HepG2 (cell line): ENCODE results near the gene DNMT3A. TPM values are rescaled to one million over a fixed set of nuclear protein-coding genes. Genes with fewer than 3 reads are reported as not detected.

Experiments
- CBX1 ChIP-seq: IDR thresholded peaks from one replicate; pipeline ENCODE4 v1.6.1; 2016; ENCODE audit warnings: antibody characterized with exemption, low read depth
- FOXO1 ChIP-seq: sonication (generic); formaldehyde crosslinking; IDR thresholded peaks from 2 replicates; pipeline ENCODE4 v1.4.0; 2020; ENCODE audit warnings: missing genetic modification reagents
- GATA4 ChIP-seq: sonication (generic); IDR thresholded peaks from 2 replicates; pipeline ENCODE4 v1.6.1; 2016; ENCODE audit warnings: antibody characterized with exemption, low read depth, borderline replicate concordance
- HNRNPL ChIP-seq: fragments of 200-400 bp; formaldehyde crosslinking; IDR thresholded peaks from 2 replicates; pipeline ENCODE4 v1.6.1; 2017; ENCODE audit warnings: mild to moderate bottlenecking, low read depth, low read length
- HNRNPUL1 ChIP-seq: fragments of 200-400 bp; formaldehyde crosslinking; IDR thresholded peaks from 2 replicates; pipeline ENCODE4 v1.6.1; 2017; ENCODE audit warnings: low read depth, mild to moderate bottlenecking, low read length, moderate library complexity
- HOXA7 ChIP-seq: sonication (generic); formaldehyde crosslinking; IDR thresholded peaks from 2 replicates; pipeline ENCODE4 v1.8.1; 2022; ENCODE audit warnings: mild to moderate bottlenecking, missing genetic modification reagents, moderate library complexity
- IKZF1 ChIP-seq: fragments of 450-650 bp; IDR thresholded peaks from 2 replicates; pipeline ENCODE4 v1.7.1; 2016
- IRF2 ChIP-seq: IDR thresholded peaks from 2 replicates; pipeline ENCODE4 v1.6.1; 2018; ENCODE audit warnings: missing genetic modification reagents, missing compliant biosample characterization
- PRMT3 ChIP-seq: sonication (generic); formaldehyde crosslinking; IDR thresholded peaks from 2 replicates; pipeline ENCODE4 v1.8.1; 2022; ENCODE audit warnings: low read depth, mild to moderate bottlenecking, moderate library complexity, missing genetic modification reagents, borderline replicate concordance
- SMARCC2 ChIP-seq: fragments of 450-650 bp; IDR thresholded peaks from 2 replicates; pipeline ENCODE4 v1.6.1; 2017; ENCODE audit warnings: antibody characterized with exemption, mild to moderate bottlenecking
- SP4 ChIP-seq: sonication (generic); formaldehyde crosslinking; IDR thresholded peaks from 2 replicates; pipeline ENCODE4 v1.8.1; 2023; ENCODE audit warnings: mild to moderate bottlenecking, missing genetic modification reagents
- SRSF9 ChIP-seq: fragments of 200-400 bp; formaldehyde crosslinking; IDR thresholded peaks from 2 replicates; pipeline ENCODE4 v1.6.1; 2018; ENCODE audit warnings: borderline replicate concordance, mild to moderate bottlenecking, low read depth, low read length; ENCODE audit not compliant: insufficient read depth, poor library complexity, severe bottlenecking
- TBX3 ChIP-seq: fragments of 450-650 bp; IDR thresholded peaks from 2 replicates; pipeline ENCODE4 v1.6.1; 2017; ENCODE audit warnings: antibody characterized with exemption, mild to moderate bottlenecking, inconsistent platforms, borderline replicate concordance
- ZBTB46 ChIP-seq: sonication (generic); formaldehyde crosslinking; IDR thresholded peaks from 2 replicates; pipeline ENCODE4 v1.4.0; 2020; ENCODE audit warnings: mild to moderate bottlenecking, missing genetic modification reagents, borderline replicate concordance
- ZMYM2 ChIP-seq: sonication (generic); formaldehyde crosslinking; IDR thresholded peaks from 2 replicates; pipeline ENCODE4 v1.8.0; 2022; ENCODE audit warnings: mild to moderate bottlenecking, missing genetic modification reagents
- ZNF12 ChIP-seq: sonication (generic); formaldehyde crosslinking; IDR thresholded peaks from 2 replicates; pipeline ENCODE4 v1.5.0; 2020; ENCODE audit warnings: missing genetic modification reagents
- ZNF138 ChIP-seq: sonication (generic); formaldehyde crosslinking; IDR thresholded peaks from 2 replicates; pipeline ENCODE4 v1.5.0; 2020; ENCODE audit warnings: mild to moderate bottlenecking, low read depth, missing genetic modification reagents
- ZNF557 ChIP-seq: sonication (generic); formaldehyde crosslinking; IDR thresholded peaks from 2 replicates; pipeline ENCODE4 v1.4.0; 2020; ENCODE audit warnings: missing genetic modification reagents
- ZNF564 ChIP-seq: sonication (generic); formaldehyde crosslinking; IDR thresholded peaks from 2 replicates; pipeline ENCODE4 v1.8.1; 2023; ENCODE audit warnings: mild to moderate bottlenecking, missing genetic modification reagents
- ZNF569 ChIP-seq: sonication (generic); formaldehyde crosslinking; IDR thresholded peaks from 2 replicates; pipeline ENCODE4 v1.5.0; 2020; ENCODE audit warnings: mild to moderate bottlenecking, missing genetic modification reagents, moderate library complexity, borderline replicate concordance
- polyA plus RNA-seq, 8 experiments: library from polyadenylated mRNA; depleted of rRNA in 3 of 8; stranded (reverse) in 7 of 8; unstranded in 1 of 8; fragments of >200 nt; fragmentation: Illumina TruSeq in 4 of 8; extraction: Trizol in 4 of 8; gene quantifications; 2 replicates each; pipeline versions ENCODE4 v1.2.1 to v1.2.3, GENCODE V29; 2011 to 2016; ENCODE audit warnings: low read depth in 4 of 8, missing spikeins in 1 of 8, mixed read lengths in 1 of 8; ENCODE audit not compliant: insufficient read depth in 1 of 8
- total RNA-seq, 5 experiments: library from RNA; depleted of rRNA; stranded (reverse); fragments of >200 nt; fragmentation: Illumina TruSeq; extraction: Trizol; gene quantifications; 2 replicates each; pipeline ENCODE4 v1.2.3, GENCODE V29; 2016; ENCODE audit warnings: low read depth in 1 of 5
- TF ChIP-seq, protein P1 (sequence below): sonication (generic); formaldehyde crosslinking; IDR thresholded peaks from 2 replicates; pipeline ENCODE4 v1.5.1; 2020; ENCODE audit warnings: mild to moderate bottlenecking, missing genetic modification reagents, moderate library complexity
- TF ChIP-seq, protein P2 (sequence below): sonication (generic); formaldehyde crosslinking; IDR thresholded peaks from 2 replicates; pipeline ENCODE4 v1.8.0; 2022; ENCODE audit warnings: missing genetic modification reagents, mild to moderate bottlenecking, inconsistent platforms, borderline replicate concordance
- TF ChIP-seq, protein P3 (sequence below): sonication (generic); formaldehyde crosslinking; IDR thresholded peaks from 2 replicates; pipeline ENCODE4 v1.4.0; 2020; ENCODE audit warnings: mild to moderate bottlenecking, low read depth, missing genetic modification reagents

DNMT3A gene
- total and polyA plus RNA-seq, 2 of the 13 experiments (the other 11 are each of a cell fraction or from before 2014, with no cell fraction given), result 14.7 to 29.1 TPM

DNA sequence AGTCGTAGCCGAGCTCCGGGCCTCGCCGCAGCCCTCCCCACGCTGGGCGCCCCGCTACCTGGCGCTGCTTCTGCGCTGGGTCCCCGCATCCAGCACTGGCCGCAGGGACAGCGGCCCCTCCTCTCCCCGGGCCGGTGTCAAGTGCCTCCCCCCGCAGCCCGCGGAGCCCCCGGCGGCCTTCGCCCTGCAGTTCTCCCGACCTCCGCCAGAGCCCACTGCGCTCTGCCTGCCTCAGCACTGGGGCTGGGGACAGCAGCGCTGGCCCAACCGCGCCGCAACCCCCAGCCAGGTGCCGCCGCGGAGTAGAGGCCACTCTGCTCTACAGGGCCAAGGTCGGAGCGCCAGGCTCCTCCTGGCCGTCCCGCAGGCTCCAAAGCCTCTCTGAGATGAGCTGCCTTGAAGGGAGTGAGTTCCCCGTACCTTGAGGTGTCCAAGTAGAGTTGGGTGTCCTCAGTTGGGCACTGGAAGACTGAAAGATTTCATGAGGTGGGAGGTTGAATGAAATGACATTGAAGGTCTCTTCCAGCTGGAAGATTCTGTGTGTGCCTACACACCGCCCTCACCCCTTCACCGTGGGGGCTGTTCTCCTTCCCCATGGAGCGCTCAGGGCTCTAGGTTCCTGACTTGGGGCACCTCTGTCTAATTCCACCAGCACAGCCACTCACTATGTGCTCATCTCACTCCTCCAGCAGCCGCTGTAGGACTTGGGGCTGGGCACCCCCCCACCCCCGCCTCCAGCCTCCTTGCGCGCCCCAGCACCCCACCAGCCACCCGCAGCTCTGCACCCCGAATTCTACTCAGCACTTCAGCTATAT is 854 bp upstream of the DNMT3A start (continued):
- TF ChIP-seq, protein P1, sequence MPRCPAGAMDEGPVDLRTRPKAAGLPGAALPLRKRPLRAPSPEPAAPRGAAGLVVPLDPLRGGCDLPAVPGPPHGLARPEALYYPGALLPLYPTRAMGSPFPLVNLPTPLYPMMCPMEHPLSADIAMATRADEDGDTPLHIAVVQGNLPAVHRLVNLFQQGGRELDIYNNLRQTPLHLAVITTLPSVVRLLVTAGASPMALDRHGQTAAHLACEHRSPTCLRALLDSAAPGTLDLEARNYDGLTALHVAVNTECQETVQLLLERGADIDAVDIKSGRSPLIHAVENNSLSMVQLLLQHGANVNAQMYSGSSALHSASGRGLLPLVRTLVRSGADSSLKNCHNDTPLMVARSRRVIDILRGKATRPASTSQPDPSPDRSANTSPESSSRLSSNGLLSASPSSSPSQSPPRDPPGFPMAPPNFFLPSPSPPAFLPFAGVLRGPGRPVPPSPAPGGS, result peak; percentile 73; the same call in 1 of the 2 replicates
- TF ChIP-seq, protein P2, sequence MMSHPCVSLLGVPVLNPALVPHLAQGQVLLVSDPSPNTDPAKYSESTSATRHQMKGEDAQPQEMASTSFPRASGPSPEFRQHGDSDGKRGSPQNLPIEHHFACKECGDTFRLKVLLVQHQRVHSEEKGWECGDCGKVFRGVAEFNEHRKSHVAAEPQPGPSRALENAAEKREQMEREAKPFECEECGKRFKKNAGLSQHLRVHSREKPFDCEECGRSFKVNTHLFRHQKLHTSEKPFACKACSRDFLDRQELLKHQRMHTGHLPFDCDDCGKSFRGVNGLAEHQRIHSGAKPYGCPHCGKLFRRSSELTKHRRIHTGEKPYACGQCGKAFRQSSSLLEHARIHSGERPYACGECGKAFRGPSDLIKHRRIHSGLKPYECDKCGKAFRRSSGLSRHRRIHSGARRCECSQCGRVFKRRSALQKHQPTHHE (CRISPR knock-in tag), result peak; percentile 76; the same call in 1 of the 2 replicates
- TF ChIP-seq ZMYM2 (CRISPR knock-in tag) (peak; percentile 62; the same call in 1 of the 2 replicates), IKZF1 (no peak), FOXO1 (CRISPR knock-in tag) (peak; percentile 82), ZNF569 (CRISPR knock-in tag) (no peak), GATA4 (no peak), SP4 (CRISPR knock-in tag) (peak; percentile 68; the same call in 1 of the 2 replicates), ZNF564 (CRISPR knock-in tag) (no peak), HNRNPUL1 (0 out of 2 replicates have a peak, but pooled peaks have one; percentile 44), SMARCC2 (no peak), CBX1 (peak; percentile 86), HOXA7 (CRISPR knock-in tag) (no peak), HNRNPL (peak; percentile 71; the same call in 1 of the 2 replicates), SRSF9 (no peak), ZBTB46 (CRISPR knock-in tag) (peak; percentile 78; the same call in 1 of the 2 replicates), TBX3 (no peak), ZNF12 (CRISPR knock-in tag) (peak; percentile 88), IRF2 (CRISPR knock-in tag) (peak; percentile 93), ZNF138 (CRISPR knock-in tag) (no peak), PRMT3 (CRISPR knock-in tag) (peak; percentile 28; the same call in 1 of the 2 replicates), ZNF557 (CRISPR knock-in tag) (no peak)
- TF ChIP-seq, protein P3, sequence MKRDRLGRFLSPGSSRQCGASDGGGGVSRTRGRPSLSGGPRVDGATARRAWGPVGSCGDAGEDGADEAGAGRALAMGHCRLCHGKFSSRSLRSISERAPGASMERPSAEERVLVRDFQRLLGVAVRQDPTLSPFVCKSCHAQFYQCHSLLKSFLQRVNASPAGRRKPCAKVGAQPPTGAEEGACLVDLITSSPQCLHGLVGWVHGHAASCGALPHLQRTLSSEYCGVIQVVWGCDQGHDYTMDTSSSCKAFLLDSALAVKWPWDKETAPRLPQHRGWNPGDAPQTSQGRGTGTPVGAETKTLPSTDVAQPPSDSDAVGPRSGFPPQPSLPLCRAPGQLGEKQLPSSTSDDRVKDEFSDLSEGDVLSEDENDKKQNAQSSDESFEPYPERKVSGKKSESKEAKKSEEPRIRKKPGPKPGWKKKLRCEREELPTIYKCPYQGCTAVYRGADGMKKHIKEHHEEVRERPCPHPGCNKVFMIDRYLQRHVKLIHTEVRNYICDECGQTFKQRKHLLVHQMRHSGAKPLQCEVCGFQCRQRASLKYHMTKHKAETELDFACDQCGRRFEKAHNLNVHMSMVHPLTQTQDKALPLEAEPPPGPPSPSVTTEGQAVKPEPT (CRISPR knock-in tag), result peak; percentile 77; the same call in 1 of the 2 replicates
